ENCODE data around the gene CACNA1E.
"Not testable (repeated sequence)": the region's sequence is repeated elsewhere in the genome, so short reads cannot be mapped to it uniquely, and the experiment has no call there.

CACNA1E gene

DNA sequence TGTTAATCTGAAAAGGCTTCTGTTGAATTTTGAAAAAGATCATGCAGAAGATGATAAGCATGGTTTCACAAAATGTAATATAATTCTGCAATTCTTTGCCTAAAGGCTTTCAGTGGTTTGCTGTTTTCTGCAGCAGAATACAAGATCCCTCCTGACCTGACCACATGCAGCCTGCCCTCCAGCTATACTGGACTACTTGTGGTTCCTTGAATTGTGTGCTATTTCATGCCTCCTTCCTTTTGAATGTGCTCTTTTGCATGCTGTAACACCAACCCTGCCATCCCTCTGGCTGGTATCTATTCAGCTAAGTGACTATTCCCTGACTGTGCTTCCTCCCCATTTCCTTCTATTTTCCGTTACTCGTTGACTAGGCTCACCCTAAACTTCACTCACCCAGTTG lies 55.5 kb downstream of the CACNA1E start:
- no peak overlapping the region for H3K4me3 ChIP-seq (ENCODE audit: low read depth, low read length)
- TF ChIP-seq, protein P1, sequence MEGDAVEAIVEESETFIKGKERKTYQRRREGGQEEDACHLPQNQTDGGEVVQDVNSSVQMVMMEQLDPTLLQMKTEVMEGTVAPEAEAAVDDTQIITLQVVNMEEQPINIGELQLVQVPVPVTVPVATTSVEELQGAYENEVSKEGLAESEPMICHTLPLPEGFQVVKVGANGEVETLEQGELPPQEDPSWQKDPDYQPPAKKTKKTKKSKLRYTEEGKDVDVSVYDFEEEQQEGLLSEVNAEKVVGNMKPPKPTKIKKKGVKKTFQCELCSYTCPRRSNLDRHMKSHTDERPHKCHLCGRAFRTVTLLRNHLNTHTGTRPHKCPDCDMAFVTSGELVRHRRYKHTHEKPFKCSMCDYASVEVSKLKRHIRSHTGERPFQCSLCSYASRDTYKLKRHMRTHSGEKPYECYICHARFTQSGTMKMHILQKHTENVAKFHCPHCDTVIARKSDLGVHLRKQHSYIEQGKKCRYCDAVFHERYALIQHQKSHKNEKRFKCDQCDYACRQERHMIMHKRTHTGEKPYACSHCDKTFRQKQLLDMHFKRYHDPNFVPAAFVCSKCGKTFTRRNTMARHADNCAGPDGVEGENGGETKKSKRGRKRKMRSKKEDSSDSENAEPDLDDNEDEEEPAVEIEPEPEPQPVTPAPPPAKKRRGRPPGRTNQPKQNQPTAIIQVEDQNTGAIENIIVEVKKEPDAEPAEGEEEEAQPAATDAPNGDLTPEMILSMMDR (IDR thresholded peaks at IDR 0.05; ENCODE audit: low read depth, low read length), result no peak

- no peak overlapping the region for H3K4me3 ChIP-seq (ENCODE audit: low read depth, low read length)
- TF ChIP-seq, protein P1 (IDR thresholded peaks at IDR 0.05; ENCODE audit: low read depth, low read length), result no peak
These were observed 58.1 kb downstream of the CACNA1E start for GRCh38 chr1:181541458-181541857.

DNA sequence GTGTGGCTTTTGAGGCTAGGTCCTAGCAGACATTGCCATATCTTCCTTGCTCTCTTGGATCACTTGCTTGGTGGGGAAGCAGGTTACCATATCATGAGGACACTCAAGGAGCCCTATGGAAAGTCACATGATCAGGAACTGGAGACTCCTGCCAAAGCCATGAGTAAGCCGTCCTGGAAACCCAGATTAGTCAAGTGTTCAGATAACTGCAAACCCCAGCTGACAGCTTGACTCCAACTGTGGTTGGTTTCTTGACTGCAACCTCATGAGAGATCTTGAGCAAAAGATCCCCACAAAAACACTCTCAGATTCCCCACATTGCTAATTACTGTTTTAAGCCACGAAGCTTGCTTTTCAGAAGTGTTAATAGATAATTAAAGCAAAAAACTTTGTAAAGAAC lies 58.6 kb downstream of the CACNA1E start:
- TF ChIP-seq, protein P1 (IDR thresholded peaks at IDR 0.05; ENCODE audit: low read depth, low read length), result no peak
- no peak overlapping the region for H3K4me3 ChIP-seq (ENCODE audit: low read depth, low read length)

- not testable (repeated sequence) for H3K4me3 ChIP-seq (ENCODE audit: low read depth, low read length)
These were observed 59.1 kb downstream of the CACNA1E start for GRCh38 chr1:181542406-181542805.

DNA sequence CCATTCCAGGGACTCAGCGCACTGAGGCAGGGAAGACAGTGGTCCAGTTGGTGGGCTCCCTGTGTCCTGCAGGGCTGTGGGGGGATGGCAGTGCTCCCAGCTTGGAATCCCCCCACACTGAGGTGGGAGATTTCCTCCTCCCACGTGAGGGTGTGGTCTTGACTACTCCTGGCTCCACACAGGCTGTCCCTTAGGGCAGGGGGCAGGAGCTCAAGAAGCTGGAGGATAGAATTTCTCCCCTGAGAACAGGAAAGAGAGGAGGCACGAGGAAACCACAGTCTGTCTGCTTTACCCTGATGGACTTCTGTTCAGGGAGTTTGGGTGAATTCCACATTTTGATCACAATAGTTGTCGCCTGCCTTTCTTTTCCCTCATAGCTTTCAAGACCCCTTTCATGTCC lies 62.1 kb downstream of the CACNA1E start:
- TF ChIP-seq, protein P1 (IDR thresholded peaks at IDR 0.05; ENCODE audit: low read depth, low read length), result no peak
- H3K4me3 ChIP-seq (ENCODE audit: low read depth, low read length), result no peak overlapping the region

- no peak overlapping the region for H3K4me3 ChIP-seq (ENCODE audit: low read depth, low read length)
- TF ChIP-seq, protein P1 (IDR thresholded peaks at IDR 0.05; ENCODE audit: low read depth, low read length), result no peak
These were observed 65.2 kb downstream of the CACNA1E start for GRCh38 chr1:181548497-181548896.

DNA sequence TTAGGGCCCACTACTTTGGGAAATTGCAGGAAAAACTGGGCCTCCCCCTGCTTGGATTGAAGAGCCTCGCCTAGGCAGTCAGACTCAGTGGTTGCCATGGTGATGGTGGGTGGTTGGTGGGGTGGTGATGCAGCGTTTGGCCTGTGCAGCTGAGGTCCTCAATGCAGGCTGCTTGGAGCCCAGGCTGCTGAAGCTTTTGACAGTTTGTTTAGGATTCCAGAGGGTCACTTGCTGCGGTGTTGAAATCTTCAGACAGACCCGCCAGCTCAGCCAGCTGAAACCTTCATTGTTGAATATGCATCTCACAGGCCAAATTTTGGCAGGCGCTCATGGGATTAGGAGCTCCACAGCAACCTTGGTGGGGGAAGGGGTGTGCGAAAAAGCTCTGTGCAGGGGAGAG lies 67.9 kb downstream of the CACNA1E start:
- TF ChIP-seq, protein P1 (IDR thresholded peaks at IDR 0.05; ENCODE audit: low read depth, low read length), result no peak

GRCh38 chr1:181551754-181552153 lies 68.4 kb downstream of the CACNA1E start:
- H3K4me3 ChIP-seq (ENCODE audit: low read depth, low read length), result no peak overlapping the region
- TF ChIP-seq, protein P1 (IDR thresholded peaks at IDR 0.05; ENCODE audit: low read depth, low read length), result no peak

More for the DNA sequence above, 67.9 kb downstream of the CACNA1E start:
- H3K4me3 ChIP-seq (ENCODE audit: low read depth, low read length), result no peak overlapping the region

Data from WI38 (cell line).